GM18508 (cell line): Measurements from ENCODE around the gene CSTA.

Experiments used
- ATAC-seq: cut with Tn5 transposase; IDR thresholded peaks from one replicate; pipeline ENCODE4 v1.9.1; 2021; ENCODE audit warnings: moderate number of reproducible peaks; ENCODE audit not compliant: insufficient read depth, unreplicated experiment

Gene CSTA

DNA sequence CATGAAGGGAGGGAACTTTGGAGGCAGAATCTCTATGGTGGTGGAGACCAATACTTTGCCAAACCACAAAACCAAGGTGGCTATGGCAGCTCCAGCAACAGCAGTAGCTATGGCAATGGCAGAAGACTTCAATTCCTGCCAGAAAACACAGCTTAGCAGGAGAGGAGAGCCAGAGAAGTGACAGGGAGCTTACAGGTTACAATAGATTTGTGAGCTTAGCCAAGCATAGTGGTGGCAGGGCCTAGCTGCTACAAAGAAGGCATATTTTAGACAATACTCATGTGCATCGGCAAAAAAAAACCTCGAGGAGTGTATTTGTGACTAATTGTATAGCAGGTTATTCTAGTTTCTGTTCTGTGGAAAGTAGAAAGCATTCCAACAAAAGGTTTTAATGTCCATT, 6.4 kb upstream of the CSTA start:
- ATAC-seq: no peak

DNA sequence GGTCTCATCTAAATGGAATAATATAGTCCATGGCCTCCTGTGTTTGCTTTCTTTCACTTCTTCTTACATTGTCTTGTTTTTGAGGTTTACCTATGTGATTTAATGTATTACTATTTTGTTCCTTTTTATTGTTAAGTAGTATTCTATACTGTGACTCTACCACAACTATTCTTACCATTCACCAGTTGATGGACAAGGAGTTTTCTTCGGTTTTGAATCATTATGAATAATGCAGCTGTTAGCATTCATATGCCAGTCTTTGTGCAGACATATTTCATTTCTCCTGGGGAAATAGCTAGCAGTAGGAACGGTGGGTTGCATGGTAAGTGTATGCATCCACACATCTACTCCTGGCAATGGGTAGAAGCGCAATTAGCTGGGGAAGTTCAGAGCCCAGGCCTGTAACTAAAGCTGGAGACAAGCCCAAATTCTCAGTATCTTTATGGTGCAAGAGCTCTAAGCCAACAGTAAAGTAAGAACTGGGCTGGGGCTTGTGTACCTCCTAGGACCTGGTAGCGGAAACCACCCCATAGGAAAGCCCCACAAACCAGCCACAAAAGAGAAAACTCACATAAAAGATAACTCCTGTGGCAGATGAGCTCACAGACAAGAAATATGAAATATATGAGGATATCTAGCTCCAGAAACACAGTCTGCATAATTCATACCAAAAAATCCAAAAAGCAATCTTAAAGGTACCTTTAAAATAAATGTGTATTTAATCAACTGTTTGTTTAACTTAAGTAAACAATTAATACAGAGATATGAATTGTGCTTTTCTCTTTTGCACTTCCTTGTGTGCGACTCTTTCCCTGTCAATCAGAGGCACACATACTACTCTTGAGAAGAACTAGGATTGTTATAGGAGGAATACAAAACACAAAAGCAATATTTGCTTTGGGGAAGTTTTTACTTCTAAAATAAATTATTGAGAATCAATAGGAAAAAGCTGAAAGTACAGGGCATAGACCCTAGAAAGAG, 2.7 kb upstream of the CSTA start:
- no peak for ATAC-seq

DNA sequence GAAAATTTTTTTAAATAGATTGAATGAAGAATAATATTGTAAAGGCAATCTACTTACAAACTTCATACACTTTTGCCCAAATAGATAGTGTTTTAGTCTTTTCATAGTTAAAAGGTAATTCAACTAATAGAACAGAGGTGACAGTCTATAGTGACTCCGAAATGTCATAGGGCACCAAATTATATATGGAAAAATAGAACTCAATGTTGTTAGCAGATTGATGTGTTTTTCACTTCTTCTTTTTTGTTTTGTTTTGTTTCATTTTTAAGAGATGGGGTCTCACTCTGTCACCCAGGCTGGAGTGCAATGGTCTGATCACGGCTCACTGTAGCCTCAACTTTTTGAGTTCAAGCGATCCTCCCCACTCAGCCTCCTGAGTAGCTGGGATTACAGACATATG, 721 bp downstream of the CSTA start:
- no peak for ATAC-seq

DNA sequence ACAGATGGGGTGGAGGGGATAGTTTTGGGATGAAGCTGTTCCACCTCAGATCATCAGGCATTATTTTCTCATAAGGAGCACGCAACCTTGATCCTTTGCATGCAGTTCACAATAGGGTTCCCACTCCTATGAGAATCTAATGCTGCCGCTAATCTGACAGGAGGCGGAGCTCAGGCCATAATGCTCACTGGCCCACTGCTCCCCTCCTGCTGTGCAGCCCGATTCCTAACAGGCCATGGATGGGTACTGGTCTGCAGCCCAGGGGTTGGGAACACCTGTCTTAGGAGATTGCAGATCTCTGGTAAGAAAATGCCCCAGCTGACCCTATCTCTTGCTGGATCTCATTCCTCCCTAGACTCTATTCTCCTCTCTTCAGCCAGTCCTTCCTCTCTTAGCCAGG, 6.8 kb downstream of the CSTA start:
- no peak for ATAC-seq

DNA sequence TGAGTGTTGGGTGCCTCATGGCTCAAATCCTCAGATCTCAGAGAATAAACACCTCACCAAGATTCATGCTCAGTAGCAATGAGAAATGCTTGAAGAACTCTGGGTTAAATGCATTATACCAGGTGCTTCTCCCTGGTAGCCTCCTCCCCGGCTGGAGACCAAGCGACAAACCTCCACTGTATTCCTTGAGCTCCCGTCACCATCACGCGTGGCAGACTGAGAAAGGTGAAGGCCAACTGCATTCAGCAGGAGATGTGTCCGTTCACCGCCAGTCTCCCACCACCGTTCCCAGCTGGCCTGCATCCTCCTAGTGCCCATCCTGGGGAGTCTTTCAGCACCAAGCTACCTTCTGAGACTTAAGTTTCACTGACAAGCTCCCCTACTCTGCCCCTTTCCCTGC, 7.5 kb downstream of the CSTA start:
- ATAC-seq: no peak

DNA sequence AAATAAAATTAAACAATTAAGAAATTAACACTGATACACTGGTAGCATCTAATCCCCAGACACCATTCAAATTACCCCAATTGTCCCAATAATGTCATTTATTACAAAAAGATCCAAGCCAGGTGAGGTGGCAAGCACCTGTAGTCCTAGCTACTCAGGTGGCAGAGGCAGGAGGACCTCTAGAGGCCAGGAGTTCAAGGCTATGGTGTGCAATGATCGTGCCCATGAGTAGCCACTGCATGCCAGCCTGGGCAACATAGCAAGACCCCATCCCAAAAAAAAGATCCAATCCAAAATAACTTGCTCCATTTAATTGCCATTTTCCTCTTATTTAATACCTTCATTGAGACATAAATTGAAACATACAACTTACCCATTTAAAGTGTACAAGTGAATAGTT, 17.8 kb downstream of the CSTA start:
- no peak for ATAC-seq

DNA sequence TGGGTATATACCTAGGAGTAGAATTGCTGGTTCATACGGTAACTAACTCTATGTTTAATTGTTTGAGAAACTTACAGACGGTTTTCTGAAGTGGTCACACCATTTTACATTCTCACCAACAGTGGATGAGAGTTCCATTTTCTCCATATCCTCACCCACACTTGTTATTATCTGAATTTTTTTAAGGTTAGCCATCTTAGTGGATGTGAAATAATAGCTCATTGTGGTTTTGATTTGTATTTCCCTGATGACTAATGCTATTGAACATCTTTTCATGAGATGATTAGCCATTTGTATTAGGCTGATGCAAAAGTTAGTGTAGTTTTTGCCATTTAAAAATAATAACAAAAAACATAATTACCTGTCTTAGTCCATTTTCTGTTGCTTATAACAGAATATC, 18.6 kb downstream of the CSTA start:
- ATAC-seq: no peak

DNA sequence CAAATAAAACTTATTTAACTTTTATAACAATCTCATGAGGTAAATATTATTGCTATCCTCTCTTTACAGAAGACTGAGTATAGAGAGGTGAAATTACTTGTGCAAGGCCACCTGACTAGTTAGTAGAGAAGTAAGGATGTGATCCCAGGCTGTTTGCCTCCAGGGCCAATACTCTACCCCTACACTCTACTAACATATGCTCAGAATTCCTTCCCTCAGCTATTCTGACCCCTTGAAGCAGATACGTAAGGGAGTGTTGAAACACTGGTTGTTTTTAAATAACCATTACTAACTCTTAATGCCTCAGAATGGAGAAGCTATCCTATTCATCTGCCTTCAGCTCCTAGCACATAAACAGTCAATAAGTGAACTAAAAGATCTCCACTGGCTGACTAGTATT, 24.1 kb downstream of the CSTA start:
- no peak for ATAC-seq

DNA sequence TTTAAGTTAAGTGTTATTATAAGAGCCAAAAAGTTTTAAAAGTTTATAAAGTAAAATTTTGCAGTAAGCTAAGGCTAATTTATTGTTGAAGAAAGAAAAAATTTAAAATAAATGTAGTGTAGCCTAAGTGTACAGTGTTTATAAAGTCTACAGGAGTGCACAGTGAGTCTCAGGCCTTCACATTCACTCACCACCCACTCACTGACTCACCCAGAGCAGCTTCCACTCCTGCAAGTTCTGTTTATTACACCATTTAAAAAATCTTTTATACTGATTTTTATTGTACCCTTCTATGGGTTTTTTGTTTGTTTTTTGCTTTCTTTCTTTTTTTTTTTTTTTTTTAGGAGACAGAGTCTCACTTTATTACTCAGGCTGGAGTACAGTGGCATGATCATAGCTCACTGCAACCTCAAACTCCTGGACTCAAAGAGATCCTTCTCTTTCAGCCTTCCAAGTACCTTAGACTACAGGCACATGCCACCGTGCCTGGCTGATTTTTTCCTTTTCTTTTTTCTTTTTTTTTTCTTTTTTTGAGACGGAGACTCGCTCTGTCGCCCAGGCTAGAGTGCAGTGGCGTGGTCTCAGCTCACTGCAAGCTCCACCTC, 25.9 kb downstream of the CSTA start:
- ATAC-seq: no peak

DNA sequence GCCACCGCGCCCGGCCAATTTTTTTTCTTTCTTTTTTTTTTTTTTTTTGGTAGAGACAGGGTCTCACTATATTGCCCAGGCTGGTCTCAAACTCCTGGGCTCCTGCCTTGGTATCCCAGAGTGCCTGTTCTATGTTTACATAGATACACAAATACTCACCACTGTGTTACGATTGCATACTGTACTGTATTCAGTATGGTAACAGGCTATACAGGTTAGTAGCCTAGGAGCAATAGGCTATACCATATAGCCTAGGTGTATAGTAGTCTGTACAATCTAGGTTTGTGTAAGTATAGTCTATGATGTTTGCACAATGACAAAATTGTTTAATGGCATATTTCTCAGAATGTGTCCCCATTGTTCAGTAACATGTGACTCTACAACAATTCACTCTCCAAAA, 26.6 kb downstream of the CSTA start:
- no peak for ATAC-seq

DNA sequence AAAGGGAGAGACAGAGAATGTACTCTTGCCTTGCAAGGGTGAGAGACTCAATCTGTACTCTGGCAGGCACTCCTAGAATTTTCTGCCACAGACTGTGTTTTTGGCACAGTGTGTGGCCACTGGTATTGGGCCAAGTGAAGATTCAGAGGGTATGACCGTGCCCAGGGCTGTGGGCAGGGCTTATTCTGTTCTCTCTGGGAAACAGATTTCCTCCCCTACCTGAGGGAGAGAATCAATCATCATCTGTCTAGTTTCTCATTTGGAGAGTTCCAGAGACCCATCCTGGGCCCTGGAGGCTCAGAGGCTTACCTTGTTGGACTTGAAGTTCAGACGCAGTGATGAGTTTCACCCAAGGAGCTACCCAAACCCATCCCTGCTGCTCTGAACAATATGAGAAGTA, 28.2 kb downstream of the CSTA start:
- ATAC-seq: no peak

DNA sequence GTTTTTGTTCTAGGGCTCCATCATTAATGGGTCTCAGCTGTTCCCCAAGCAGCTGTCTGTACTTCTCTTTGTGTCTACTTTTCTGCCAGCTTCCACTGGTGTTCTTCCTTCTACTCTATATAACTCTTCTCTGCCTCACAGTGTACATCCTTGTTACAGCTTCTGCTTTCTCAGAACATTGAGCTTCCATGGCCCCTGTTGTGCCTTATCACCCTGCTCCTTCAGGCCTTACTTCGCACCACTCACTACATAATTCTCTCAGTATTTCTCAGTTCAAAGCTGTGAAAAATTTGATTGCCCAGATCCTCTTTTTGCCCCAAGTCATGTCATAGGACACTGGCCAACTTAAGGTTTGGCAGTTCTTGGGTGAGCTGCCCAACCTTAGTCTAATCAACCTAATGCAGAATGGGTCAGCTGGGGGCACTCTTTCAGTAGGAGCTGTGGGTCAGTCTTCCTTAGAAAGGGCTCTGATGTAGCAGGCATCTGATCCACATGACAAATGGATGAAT, 28.9 kb downstream of the CSTA start:
- ATAC-seq: no peak

DNA sequence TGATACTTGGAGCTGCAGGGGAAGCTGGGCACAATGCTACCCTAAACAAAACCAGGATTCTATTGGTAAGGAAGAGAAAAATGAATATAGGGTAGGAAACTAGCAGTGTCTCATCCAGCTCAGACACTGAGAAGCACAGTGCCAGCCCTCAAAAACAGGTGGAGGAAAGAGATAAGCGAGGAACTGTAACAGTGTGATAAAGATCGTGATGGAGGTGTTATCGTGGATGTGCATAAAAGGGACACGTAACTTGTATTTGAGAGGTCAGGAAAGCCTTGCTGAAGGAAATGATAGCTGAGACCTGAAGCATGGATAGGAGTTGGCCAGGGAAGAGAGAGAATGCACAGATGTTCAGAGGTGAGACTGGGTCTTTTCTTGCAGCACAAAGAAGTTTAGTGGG, 30.6 kb downstream of the CSTA start:
- ATAC-seq: no peak

DNA sequence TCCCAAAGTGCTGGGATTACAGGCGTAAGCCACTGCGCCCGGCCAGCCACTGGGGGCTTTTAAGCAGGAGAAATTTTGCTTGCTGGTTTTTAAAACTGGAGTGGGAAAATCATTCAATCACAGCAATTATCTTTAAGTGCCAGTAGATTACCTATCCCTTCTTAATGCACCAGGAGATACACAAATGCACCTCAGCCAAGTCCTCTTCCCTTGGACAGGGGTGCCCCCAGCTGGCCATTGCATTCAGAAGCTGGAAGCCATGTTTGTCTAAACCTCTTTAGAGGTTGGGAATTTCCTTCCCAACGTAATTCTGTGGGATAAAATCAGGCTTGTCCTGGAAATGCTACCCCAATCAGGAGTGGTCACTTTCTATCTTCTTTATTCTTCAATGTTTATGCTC, 31.4 kb downstream of the CSTA start:
- ATAC-seq: no peak

DNA sequence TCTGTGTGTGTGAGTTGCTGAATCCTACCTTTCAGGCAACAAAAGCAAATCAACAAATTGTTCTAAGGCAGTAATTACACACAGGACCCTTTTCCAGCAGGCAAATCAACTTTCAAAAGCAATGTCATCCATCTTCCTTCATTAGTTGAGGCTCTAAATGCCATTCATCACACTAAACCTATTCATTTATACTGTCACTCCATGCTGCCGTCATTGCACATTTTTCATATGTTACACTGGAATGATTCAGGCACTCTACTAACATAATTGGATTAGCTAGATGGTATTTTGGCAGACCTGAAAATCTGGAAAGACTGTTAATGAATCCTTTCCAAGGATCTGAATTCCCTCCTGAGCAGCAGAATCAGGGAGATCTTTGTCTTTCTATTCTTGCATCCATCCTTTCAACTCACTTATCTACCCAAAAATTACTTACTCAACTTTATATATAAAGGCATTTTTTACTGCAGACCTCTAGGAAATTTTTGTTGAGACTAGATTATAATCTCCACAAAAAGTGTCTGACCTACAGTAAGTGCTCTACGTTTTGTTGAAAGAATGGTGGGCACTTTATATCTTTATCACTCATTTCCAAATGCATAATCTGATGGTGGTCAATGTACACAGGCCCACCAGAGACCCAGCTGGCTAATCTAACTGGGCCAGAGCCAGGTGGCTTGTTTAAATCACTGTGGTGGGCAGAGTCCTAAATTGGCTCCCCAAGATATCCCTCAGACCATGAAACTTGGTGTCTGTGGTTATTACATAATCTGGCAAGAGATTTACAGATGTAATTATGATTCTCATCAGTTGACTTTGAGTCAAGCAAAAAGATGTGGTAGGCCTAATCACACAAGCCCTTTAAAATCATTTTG, 33.0 kb downstream of the CSTA start:
- ATAC-seq: no peak

DNA sequence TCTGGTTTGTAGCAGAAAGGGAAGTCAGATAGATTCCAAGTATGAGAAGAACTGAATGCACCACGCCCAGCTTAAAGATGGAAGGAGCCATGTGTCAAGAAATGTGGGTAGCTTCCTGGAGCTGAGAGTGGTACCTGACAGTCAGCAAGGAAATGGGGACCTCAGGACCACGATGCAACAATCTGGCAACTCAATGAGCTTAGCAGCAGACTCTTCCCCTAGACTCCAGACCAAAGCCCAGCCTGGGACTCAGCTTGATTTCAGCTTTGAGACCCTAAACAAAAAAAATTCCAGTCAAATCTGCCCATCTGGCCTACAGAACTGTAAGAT, 33.6 kb downstream of the CSTA start:
- no peak for ATAC-seq

DNA sequence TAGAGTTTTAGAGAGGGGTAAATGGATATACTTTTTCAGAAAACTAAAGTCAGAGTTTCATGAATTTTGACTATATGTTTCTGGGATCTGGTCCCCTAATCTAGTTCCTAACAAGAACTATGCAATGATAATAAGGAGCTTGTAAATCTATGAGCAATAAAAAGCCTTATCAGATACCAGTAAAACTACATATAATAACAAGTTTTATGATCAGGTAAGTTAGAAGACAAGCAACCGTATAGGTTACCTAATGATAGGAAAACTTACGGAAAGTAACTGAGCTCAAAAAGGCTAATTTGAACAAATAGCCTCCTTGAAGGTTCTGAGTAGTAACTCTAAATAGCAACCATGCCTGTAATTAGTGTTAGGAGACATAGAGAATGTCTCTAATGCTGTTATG, 37.0 kb downstream of the CSTA start:
- ATAC-seq: no peak

DNA sequence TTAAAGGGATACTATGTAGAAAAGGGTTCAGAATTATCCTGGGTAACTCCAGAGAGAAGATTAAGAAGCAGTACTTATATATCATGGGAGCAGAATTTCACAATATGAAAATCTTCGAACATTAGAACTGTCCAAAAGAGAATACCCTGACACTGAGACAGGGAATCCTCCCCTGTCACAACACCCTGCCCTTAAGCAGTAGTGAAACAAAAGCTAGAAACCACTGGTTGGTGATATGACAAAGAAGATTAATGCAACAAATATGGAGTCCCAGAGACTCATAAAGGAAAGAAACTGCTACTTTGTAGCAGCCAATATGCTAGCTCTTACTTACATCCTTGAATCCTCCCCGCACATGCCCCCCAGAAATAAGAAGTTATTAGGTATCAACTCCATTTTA, 39.4 kb downstream of the CSTA start:
- ATAC-seq: no peak

DNA sequence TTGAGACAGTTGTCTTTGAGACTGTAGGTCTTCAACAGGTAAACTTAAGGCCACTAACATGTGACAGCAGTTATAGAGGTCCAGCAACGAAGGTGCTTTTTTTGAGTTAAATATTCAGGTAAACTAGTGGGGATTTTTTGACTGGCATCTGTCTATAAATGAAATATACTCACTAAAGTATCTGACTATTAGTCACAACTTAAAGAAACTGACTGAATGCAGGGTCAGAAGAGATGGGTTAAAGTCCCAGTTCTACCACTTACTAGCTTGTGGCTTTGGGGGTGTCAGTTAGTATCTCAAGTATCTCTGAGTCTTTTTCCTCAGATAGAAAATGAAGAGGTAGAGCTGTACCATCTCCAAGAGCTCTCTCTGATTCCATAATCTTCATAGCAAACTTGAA, 40.0 kb downstream of the CSTA start:
- peak; percentile 42 for ATAC-seq

DNA sequence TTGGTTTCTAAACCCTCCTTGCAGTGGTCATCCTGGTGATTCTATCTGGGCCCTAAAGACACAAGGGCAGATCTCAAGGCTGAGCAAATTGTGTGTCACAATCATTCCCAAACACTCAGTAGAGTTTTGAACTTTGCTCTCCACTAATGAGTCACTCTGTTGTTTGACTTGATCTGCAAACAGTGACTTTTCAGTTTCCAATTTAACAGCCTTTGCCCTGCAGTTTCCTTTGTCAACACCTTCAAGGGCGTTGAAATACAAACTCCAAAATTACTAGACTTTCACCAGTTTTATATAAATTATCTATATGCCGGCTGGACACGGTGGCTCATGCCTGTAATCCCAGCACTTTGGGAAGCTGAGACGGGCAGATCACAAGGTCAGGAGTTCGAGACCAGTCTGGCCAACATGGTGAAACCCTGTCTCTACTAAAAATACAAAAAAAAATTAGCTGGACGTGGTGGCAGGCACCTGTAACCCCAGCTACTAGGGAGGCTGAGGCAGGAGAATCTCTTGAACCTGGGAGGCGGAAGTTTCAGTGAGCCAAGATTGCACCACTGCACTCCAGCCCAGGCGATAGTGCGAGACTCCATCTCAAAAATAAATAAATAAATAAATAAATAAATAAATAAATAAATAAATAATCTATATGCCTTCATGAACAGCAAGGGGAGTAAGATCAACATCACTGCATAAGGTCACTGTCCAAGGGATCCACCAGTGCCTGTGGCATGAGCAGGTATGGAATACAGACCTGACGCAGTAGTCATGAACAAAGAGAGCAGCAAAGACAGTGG, 40.7 kb downstream of the CSTA start:
- ATAC-seq: peak; percentile 46
